GM20431 (cell line): ENCODE data around the gene ZDHHC1.

ENCODE experiments used
- in situ Hi-C: fragments of 300-500 bp; cut with MseI, MboI; formaldehyde crosslinking; loops from one replicate; pipeline ENCODE4 v1.15.0; 2020; ENCODE audit warnings: low sequenced_read_pairs; ENCODE audit not compliant: unreplicated experiment

ZDHHC1 gene

DNA sequence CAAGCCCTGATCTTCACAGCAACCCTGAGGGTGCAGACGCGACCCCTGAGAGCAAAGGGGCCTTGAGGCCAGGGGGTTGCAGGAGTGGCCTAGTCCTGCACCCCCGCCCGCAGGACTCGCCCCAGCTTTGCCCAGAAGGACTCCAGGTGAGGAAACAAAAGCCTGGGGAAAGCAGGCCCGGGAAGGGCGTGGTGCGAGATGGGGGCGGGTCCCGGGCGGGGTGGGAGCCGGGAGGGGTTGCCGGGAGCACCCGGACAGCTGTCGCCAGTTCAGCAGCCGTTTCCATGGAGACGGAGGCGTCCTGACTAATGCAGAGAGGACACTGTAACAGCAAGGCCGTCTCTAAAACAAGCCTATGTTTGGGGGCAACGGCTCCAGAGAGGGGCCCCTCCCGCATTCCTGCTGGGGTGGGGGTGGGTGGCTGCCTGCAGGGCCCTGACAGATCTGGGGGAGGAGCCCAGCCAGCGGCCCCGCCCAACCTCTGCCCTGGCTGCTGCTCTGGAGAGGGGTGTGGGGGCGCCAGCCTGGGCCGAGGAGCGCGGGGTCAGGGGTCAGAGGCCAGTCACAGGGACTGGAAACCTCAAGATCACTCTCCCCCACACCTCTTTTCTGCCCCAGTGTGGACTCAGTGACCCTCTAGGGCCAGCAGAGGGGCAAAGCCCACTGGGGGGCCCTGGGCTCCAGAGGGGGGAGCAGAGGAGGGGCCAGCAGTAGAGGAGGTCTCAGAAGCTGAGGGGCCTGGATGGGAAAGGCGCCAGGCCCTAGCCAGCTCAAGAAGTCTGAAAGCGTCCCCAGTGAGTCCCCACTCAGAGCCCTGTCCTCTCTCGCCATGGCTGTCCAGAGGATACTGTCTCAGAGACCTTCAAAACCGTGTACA is 19.9 kb downstream of the ZDHHC1 start:
- in situ Hi-C loops = no loop called here

DNA sequence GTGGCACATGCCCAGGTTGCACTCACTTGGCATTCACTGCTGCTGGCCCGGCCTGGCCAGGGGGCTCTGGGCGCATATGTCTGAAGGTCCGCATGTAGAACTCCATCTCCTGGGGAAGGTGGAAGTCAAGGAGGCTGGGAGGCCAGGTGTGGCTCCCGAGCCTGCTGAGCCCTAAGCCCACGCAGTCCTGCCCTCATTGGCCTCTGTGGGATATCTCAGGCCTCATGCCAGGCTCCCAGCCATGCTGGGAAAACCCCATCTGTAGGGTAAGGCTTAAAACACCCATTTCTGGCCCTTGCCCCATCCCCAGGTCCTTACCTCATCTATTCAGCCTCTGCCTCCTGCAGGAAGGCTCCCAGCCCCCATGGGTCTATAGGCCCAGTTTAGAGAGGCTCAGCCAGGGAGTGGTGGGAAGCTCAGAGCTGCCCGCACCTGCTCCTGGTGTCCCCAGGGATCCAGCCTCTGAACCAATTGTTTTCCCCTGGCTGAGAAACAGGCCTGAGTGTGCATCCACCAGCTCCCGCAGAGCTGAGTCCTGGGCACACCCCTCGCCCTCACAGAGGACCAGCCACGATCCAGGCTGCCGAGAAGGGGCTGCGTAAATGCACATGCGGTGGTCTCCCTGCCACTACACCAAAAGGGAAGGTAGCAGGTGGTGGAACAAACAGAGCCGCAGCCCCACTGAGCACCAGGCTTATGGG is 20.7 kb downstream of the ZDHHC1 start:
- in situ Hi-C loops = no loop called here

DNA sequence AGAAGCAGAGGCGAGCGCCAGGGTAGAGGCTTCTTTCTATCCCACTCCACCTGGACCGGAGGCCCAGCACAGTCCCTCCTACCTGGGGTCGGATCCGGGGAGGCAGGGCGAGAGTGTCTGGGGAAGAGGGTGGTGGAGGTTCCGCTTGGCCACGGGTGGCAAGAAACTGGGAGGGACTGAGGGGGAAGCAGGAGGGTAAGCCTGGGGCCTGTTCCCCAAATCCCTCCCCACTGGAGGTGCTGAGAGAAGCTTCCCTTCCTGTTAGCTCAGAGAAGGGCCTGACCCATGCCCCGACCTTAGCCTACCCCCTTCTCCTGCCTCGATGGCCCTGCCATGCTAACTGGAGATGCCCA is 21.2 kb downstream of the ZDHHC1 start:
- in situ Hi-C loops = no loop called here

DNA sequence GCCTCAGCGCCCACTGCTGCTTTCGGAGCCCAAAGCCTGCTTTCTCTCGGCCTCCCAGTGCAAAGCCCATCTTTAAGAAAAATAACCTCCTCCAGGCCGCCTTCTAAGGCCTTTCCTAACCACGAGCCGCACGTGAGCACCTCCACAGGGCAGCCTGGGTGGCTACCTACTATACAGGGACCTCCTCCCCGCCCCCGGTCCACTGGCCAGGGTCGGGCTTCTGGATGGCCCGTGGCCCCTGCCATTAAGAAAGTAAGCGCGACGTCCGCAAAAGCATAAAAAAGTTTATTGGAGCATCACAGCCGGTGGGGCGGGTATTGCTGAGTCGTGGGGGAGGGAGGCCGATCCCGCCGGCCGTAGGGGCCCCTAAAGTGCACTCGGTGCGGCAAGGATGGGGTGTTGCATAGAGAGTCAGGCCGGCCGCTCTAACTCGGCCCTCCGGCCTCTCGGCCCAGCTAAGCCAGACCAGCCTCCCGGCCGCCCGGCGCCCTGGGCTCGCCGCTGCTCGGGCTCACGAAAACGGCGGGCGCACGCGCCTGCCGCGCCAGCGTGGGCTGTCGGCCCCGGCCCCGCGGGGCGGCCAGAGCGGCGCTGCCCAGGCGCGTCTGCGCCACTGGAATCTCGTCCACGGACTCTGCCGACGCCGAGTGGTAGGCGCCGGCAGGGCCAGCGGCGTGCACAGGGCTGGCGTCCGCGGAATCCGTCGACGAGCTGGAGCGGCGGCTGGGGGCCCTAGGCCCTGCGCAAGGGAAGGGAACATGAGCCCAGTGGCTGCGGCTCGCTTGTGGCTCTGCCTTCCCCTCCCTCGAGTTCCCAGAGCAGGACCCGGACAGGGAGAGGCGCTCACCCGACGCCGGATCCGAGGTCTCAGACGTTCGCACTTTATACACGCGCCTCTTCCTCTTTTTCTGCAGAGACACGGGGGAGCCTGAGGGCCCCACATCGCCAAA is 21.8 kb downstream of the ZDHHC1 start:
- in situ Hi-C loops = no loop called here

DNA sequence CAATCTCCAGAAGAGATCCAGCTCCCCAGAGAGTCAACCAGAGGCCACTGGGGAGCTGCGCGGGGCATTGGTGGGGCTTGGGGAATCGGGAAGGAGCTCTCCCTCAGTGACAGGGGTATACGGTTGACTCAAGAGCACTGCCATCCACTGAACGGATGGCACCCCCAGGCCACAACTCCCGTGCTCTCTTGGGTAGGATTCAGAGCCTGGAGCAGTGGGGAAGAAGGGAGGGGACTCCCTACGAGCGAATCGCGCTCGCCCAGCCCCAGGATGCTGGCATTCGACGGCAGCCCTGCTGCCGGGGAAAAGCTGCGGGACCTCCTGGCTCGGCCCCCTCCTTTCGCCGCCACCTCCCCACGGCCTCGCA is 22.5 kb downstream of the ZDHHC1 start:
- in situ Hi-C loops = no loop called here

DNA sequence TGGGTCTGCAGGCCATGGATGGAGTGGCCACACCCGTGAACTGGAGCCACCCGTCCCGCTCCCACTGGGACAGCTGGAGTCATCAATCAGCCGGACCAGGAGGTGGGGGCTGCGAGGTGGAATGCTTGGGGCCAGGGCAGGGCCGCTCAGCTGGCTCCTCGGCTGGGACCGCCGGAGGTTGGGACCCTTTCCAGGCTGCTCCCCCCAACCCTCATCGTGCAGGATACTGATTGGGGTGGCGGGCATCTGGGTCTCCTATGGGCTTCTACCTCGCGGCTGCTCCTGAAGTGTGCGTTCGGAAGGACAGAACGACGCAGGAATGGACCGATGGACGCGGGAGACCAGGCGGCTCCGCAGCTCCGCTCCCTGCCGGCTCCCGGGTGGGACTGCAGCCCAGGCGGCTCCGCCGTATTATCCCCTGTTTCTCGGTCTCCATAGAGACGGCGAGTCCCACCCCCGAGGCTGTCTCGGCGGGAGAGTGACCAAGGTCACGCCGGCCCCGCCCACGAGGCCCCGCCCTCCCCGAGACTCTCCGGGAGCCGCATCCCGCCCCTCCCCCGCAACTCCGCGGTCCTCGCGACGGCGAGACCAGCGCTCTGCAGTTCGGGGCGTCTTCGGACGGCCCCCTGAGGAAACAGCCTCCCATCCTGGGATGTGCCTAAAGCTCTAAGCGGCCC is 23.0 kb downstream of the ZDHHC1 start, which contains the start of gene TPPP3:
TPPP3 (minus strand) TSS at position 388 of the 677 bp plus-strand sequence. CDS start 2,387 bp downstream, outside the sequence.
- in situ Hi-C loops = no loop called here

DNA sequence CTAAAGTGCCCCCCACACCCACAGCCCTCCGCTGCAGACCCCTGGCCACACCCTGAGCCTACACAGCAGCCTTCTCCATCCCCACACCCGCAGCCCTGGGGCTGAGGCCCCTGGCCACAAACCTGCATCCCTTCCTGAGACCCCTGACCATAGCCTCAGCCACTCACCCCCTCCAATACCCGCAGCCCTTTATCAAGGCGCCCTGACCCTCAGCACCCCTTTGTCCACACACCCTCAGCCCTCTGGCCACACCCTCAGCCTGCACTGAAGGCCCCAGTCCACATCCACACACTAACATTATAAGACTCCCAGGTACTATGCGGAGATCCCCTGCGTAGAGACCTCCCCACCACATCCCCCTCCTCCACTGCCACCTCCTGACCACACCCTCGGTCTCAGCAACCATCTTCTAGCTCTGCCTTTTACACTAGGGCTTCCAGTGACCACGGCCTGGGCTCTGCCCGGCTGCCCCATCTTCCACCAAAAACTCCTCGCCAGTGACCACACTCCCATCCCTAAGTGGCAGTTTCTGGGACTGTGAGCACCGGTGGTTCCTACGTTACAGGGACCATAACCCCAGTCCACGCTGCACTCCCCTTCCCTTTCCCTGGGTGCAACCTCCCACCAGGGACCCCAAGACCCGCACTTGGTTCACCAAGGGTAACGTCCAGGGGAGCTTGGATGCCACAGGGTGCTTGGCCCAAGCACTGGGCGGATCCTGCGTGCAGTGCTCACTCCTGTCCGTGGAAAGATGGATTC is 23.8 kb downstream of the ZDHHC1 start:
- in situ Hi-C loops = no loop called here

DNA sequence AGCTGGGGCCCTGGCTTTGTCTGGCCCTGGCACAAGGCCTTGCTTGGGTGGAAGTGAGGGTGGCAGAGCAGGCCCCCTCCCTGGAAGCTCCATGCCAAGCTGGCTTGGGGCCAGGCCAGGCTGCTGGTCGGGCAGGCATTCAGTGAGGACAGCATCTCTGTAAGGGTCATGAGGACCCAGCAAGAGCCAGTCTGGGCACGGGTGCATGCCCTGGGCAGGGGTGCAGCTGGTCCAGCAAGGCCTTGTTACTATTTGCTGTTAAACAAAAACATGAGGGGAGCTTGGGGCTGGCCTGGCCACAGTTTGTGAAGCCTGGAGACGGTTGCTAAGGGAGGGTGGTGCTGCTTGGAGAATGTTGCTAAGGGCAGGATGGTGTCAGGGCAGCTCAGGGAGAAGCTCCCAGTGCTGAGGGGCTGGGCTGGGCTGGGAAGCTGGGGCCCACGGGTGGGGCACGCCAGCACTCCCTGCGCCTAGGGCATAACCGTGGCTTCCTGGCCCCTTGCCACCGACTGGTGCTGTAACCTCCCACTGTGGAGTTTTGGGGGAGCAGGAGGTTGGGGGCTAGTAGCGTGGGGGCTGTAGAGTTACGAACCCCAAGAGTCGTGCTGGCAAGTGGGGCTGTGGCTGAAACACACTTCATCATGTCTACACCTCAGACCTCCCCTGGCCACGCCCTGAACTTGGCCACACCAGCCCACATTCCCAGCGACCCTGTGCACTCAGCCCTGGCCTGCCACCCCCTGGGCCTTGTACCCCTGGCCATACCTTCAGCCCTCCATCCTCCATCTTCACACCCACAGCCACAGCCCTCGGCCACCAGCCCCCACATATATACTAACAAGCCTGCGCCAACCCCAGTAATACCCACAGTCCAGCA is 24.6 kb downstream of the ZDHHC1 start:
- in situ Hi-C loops = no loop called here

DNA sequence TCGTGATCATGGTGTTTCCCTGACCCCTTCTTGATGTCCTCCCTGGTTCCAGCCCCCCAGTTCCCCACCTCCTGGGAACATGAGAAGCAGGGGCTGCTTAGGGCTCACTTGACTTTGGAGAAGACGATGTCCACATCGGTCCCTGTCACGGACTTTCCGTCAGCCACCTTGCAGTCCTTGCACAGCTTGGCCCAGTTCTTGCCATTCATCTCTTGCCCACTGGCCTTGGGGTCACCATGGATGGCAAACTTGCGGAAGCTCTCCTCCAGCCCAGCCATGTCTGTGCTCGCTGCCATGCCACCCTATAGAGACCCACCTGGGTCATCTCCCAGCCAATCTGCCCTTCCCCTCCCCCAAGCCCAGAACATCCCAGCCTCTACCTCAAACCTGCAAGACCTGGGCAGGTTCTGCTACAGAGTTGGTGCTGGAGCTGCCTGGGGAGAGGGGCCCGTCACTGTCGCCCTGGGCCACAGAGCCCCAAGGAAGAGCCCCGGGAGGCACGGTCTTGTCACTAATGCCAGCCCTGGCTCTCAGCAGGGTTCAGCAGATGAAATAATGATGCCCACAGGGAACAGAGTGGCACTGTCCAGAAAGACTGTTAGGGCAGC is 25.4 kb downstream of the ZDHHC1 start:
- in situ Hi-C loops = no loop called here

DNA sequence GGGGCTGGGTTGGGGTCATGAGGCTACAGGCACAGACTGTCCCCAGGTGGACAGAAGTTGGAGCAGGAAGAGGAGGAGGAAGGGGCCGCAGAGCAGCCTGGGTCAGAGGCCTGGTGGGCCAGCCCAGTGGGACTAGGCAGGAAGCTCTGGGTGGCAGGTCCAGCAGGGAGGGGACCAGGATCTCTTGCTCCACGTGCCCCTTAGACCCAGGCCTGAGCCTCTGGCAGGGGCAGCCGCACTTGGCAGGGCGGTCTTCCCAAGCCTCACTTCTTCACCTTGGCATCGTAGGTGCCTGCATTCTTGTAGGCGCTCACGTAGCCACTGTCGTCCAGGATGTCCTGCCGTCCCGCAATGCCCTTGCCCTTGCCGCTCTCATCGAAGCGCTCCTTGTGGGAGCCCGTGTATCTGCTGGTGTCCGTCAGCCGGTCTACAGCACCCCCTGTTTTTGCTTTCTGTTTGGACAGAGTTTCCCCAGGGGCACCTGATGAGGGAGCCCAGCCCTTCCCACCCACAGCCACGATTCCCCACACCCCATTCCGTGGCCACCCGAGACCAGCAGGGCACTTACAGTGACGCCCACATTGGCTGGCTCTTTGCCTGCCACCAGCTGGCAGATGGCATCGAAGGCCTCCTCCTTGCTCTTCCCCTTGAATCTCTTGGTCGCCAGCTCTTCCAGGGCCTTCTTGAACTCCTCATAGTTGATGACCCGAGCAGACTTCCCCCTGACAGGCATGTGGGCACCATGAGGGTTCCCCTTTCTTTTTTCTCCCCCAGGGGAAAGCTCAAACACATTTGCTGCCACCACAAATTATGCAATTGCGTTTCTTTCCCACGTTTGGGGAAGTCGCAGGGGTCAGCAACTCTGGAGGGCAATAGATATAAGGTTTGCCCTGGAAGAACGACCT is 26.1 kb downstream of the ZDHHC1 start:
- in situ Hi-C loops = no loop called here

DNA sequence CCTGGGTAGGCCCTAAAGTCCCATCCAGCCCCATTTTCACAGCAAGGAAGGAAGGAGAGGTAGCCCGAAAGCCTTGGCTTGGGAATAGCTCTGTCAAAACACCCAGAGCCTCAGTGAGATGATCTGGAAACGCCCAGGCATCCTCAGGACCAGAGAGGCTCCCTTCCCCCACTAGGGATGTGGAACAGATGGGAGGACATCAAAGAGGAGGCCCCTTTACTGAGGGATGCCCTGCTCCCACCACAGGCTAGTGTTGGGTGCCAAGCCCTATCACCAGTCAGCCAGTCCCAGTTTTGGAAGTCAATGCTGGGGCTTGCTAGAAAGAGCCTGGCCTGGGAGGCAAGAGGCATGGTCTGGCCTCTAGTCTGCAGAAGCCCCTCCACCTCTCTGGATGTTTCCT is 27.7 kb downstream of the ZDHHC1 start:
- in situ Hi-C loops = no loop called here

DNA sequence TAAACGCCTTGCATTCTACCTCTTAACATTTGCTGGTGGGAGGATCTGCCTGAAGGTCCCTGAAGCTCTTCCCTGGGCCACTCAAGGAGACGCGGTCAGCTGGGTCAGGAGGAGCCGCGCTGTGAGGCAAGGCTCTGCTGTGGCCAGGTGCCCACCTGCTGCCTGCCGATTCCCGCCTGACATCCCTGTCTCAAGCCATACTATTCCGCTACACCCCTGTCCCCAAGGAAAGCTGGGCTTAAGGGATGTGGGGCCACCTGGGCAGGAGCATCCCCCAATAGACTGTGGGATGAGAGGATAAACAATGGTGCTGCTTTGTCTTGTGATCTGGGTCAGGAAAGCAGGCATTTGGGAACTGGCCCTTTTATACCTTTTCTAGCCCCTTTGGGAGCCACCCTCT is 28.1 kb downstream of the ZDHHC1 start:
- in situ Hi-C loops = no loop called here

DNA sequence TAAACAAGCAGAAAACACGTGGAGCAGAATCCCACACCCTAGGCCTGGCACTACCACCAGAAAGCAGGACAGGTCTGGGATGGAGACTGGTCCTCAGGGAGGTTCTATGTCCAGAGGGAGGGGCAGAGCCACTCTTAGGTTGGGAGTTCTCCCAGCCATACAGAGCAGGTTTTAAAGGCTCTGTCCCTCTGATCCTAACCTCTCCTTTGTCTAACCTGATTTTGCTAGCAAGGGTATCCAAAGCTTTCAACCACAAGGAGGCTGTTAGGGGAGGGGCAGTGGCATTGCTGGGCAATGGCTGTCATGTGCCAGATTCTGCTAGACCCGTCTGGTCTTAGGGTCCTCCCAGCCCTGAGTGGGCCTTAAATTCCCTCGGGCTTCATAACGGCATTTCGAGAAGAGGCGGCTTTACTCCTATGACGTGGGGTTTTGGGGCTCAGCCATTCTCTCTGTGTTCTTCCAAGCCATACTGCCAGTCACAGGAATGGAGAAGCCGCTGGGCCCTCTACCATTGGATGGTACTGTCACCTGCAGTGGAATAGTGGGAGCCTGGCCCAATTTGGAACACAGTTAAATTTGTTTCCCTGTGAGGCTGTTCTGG is 28.7 kb downstream of the ZDHHC1 start:
- in situ Hi-C loops = no loop called here

DNA sequence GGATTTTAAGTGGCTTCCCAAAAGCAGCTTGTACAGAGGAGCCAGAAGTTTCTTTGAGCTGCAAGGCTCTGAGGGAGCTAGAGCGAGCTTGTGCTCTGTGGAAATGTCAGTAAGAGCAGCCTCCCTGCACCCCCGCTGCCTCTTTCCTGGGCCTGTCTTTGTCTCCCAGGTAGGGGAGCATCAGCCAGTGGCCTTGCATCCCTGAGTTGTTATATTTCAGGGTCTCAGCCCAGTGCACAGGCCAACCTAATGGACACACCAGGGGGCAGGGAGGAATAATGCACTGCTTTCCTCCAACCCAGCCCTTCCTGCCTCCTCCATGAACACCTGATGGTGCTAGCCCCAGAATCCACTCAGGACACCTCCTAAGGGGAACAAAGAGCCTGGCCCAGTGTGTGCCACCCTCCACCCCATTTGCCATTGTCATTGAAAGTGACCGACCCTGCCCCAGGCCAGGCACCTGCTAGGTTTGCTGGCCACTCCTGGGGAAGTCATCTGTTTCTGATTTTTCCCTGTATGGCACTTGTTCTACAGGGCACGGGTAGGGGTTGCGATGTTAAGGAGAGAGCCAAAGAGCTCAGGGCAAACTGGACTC is 29.3 kb downstream of the ZDHHC1 start:
- in situ Hi-C loops = no loop called here

DNA sequence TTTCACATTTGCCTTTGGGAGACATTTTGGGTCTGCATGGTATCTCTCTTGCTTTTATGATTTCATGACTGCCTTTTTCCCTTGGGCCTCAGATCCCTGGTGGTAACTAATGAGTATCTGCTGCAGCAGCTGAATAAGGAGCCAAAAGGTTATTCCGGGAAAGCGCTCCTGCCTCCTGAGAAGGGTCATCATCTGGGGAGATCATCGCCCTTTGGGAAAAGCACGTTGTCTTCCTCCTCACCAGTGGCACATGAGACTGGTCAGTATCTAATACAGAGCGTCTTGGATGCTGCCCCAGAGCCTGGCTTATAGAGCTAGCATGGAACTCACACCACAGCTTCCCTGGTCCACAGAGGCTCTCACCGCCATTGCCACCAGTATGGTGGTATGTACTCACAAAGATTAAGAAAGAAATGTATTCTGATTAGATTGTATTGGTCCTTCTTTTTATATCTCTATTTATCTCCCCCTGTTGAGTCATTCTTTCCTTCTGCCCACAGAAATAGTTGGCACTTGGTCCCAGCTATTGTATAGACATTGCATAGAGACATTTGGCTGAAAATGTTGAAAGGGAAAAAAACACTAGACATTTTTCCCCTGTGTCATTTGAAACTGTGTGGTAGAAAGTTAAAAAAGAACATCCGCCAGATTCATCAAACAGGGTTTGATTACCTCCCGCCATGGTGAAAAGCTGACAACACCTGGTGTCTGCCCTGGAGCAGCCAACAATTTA is 31.3 kb downstream of the ZDHHC1 start:
- in situ Hi-C loops = no loop called here
